ENCODE measurements around the gene SIPA1L3.

Gene SIPA1L3

DNA sequence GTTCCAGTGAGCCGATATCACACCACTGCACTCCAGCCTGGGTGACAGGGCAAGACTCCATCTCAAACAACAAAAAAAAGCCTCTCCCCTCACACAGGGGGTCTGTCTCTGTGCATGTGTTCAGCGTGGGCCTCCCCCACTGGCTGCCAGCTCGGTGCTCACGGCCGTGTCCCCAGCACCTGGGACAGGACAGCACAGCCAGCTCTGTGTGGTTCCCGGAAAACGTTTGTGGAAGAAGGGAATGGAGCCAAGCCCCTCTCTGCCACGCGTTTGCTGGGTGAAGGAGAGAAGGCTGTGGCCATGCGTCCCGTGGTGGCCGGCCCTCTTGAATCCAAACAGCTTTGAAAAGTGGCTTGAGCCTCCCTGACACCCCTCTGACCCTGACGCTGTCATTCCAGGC is 284.7 kb downstream of the SIPA1L3 start:
- Histone ChIP-seq H3K4me2 (ENCODE audit: low read depth, low read length, poor library complexity, severe bottlenecking) (no peak overlapping the region), H3K27me3 (ENCODE audit: low read length) (no peaks in the 10 kb centered on the region), H3K27ac (ENCODE audit: low read depth, low read length) (no peak overlapping the region), H3K9me3 (ENCODE audit: insufficient read depth, low read length) (no peaks in the 10 kb centered on the region), H3K79me2 (ENCODE audit: insufficient read depth, low read length) (no peaks in the 10 kb centered on the region), H4K20me1 (ENCODE audit: low read depth, low read length) (no peaks in the 10 kb centered on the region), H3K9ac (ENCODE audit: low read length) (no peak overlapping the region), H2AFZ (ENCODE audit: low read depth, low read length, severe bottlenecking) (no peak overlapping the region), H3F3A (ENCODE audit: insufficient read depth) (no peaks in the 10 kb centered on the region), H3K36me3 (ENCODE audit: low read length) (0 out of 2 replicates have a peak, but pooled peaks cover 3% of the 10 kb centered on the region), H3K4me3 (ENCODE audit: insufficient read depth, low read length, poor library complexity, severe bottlenecking) (no peak overlapping the region), H3K9me2 (replicated peaks; ENCODE audit: insufficient read depth, low read length) (no peaks in the 10 kb centered on the region)
- TF ChIP-seq, protein P1, sequence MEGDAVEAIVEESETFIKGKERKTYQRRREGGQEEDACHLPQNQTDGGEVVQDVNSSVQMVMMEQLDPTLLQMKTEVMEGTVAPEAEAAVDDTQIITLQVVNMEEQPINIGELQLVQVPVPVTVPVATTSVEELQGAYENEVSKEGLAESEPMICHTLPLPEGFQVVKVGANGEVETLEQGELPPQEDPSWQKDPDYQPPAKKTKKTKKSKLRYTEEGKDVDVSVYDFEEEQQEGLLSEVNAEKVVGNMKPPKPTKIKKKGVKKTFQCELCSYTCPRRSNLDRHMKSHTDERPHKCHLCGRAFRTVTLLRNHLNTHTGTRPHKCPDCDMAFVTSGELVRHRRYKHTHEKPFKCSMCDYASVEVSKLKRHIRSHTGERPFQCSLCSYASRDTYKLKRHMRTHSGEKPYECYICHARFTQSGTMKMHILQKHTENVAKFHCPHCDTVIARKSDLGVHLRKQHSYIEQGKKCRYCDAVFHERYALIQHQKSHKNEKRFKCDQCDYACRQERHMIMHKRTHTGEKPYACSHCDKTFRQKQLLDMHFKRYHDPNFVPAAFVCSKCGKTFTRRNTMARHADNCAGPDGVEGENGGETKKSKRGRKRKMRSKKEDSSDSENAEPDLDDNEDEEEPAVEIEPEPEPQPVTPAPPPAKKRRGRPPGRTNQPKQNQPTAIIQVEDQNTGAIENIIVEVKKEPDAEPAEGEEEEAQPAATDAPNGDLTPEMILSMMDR (IDR thresholded peaks at IDR 0.05; ENCODE audit: insufficient read depth, low read length, poor library complexity, severe bottlenecking): no peak
- no peak for TF ChIP-seq EZH2phosphoT487 (conservative IDR thresholded peaks at IDR 0.05; ENCODE audit: low read length)

DNA sequence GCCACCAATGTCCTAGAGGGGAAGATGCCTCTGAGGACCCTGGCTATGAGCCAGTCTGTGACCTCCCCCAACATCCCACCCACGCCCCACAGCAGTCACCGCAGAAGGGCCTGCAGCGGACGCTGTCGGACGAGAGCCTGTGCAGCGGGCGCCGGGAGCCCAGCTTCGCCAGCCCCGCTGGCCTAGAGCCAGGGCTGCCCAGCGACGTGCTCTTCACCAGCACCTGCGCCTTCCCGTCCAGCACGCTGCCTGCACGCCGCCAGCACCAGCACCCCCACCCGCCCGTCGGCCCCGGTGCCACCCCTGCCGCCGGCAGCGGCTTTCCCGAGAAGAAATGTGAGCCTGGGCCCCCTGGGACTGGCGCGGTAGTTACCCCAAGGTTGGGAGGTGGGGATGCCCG is 286.4 kb downstream of the SIPA1L3 start:
- H3K36me3 ChIP-seq (ENCODE audit: low read length): 0 out of 2 replicates have a peak, but pooled peaks cover 3% of the 10 kb centered on the region
- no peak overlapping the region for H3K4me2 ChIP-seq (ENCODE audit: low read depth, low read length, poor library complexity, severe bottlenecking)
- no peaks in the 10 kb centered on the region for H3F3A ChIP-seq (ENCODE audit: insufficient read depth)
- no peak overlapping the region for H2AFZ ChIP-seq (ENCODE audit: low read depth, low read length, severe bottlenecking)
- no peak overlapping the region for H3K4me3 ChIP-seq (ENCODE audit: insufficient read depth, low read length, poor library complexity, severe bottlenecking)
- H3K79me2 ChIP-seq (ENCODE audit: insufficient read depth, low read length): no peaks in the 10 kb centered on the region
- H3K9ac ChIP-seq (ENCODE audit: low read length): no peak overlapping the region
- no peaks in the 10 kb centered on the region for H3K9me3 ChIP-seq (ENCODE audit: insufficient read depth, low read length)
- TF ChIP-seq, protein P1 (IDR thresholded peaks at IDR 0.05; ENCODE audit: insufficient read depth, low read length, poor library complexity, severe bottlenecking): no peak
- TF ChIP-seq EZH2phosphoT487 (conservative IDR thresholded peaks at IDR 0.05; ENCODE audit: low read length): no peak
- no peaks in the 10 kb centered on the region for H3K27me3 ChIP-seq (ENCODE audit: low read length)
- no peaks in the 10 kb centered on the region for H3K9me2 ChIP-seq (replicated peaks; ENCODE audit: insufficient read depth, low read length)
- no peaks in the 10 kb centered on the region for H4K20me1 ChIP-seq (ENCODE audit: low read depth, low read length)
- no peak overlapping the region for H3K27ac ChIP-seq (ENCODE audit: low read depth, low read length)

DNA sequence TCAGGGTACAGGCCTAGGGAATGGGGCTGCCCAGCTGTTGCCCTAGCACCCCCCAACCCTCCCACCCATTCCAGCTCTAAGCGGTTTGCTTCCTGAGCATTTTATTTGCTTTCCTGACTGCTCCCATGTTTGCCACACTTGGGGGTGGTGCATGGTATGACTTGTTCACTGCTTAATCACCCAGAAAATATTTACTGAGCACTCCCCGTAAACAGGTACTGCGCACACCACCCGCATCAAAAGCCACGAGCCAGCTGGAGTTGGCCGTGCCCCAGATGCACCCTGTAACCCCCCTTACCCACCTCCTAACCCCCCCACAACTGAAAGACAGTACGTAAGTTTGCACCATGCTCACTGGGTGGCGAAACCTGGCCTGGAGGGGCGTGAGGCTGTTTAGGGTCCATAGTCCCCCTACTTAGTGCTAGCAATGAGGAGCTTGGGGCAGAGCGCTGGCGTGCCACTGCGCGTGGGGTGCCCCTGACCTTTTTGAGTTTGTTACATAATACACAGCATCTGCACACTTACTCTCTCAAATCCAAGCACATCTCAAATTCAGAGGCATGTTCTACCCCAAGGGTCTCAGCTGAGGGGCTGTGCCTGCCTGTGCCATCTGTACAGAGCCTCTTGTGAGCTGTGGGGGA is 287.2 kb downstream of the SIPA1L3 start:
- TF ChIP-seq EZH2phosphoT487 (conservative IDR thresholded peaks at IDR 0.05; ENCODE audit: low read length): no peak
- TF ChIP-seq, protein P1 (IDR thresholded peaks at IDR 0.05; ENCODE audit: insufficient read depth, low read length, poor library complexity, severe bottlenecking): no peak
- H2AFZ ChIP-seq (ENCODE audit: low read depth, low read length, severe bottlenecking): no peak overlapping the region
- H3K27me3 ChIP-seq (ENCODE audit: low read length): no peaks in the 10 kb centered on the region
- no peak overlapping the region for H3K4me2 ChIP-seq (ENCODE audit: low read depth, low read length, poor library complexity, severe bottlenecking)
- no peak overlapping the region for H3K4me3 ChIP-seq (ENCODE audit: insufficient read depth, low read length, poor library complexity, severe bottlenecking)
- no peaks in the 10 kb centered on the region for H3F3A ChIP-seq (ENCODE audit: insufficient read depth)
- H3K9me2 ChIP-seq (replicated peaks; ENCODE audit: insufficient read depth, low read length): no peaks in the 10 kb centered on the region
- 0 out of 2 replicates have a peak, but pooled peaks cover 3% of the 10 kb centered on the region for H3K36me3 ChIP-seq (ENCODE audit: low read length)
- H3K9me3 ChIP-seq (ENCODE audit: insufficient read depth, low read length): no peaks in the 10 kb centered on the region
- H3K27ac ChIP-seq (ENCODE audit: low read depth, low read length): no peak overlapping the region
- H3K9ac ChIP-seq (ENCODE audit: low read length): no peak overlapping the region
- no peaks in the 10 kb centered on the region for H3K79me2 ChIP-seq (ENCODE audit: insufficient read depth, low read length)
- H4K20me1 ChIP-seq (ENCODE audit: low read depth, low read length): no peaks in the 10 kb centered on the region

Data from SU-DHL-6 (cell line).